Measurements from ENCODE around the gene C16orf46. TPM values are rescaled to one million over a fixed set of nuclear protein-coding genes. Genes with fewer than 3 reads are reported as not detected.

The C16orf46 gene
- total RNA-seq, 6 experiments from 2014 or later: 0.23 to 1.2 (median 0.35) TPM

DNA sequence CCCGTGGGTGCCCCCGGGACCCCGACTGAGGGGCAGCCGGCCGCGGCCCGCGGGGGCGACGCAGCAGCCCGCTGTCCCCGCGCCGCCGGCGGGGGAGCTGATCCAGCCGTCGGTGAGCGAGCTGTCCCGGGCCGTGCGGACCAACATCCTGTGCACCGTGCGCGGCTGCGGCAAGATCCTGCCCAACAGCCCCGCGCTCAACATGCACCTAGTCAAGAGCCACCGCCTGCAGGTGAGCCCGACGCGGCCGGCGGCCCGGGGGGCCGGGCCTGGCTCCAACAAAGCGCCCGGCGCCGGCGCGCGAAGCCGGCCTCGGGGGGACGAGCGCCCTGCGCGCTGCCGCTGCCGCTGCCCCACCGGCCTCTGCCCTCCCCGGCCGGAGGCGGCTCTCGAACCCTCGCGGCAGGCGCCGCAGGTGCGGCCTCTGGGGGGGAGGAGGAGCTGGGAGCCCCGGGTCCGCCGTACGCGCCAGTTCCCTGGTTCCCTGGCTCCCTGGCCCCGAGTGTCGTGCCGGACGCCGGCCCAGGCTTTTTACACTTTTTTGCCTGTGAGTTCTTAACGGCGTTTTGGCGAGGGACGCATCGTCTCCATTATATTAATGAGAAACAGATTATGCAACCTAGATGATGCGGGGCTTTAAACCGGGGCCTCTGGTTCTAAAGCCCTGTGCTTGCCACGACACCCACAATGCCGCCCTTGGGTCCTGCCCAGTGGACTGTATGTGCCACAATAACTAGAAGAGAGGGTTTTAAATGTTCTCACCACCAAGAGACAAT lies 40.9 kb downstream of the C16orf46 start:
- TF ChIP-seq, protein P1, sequence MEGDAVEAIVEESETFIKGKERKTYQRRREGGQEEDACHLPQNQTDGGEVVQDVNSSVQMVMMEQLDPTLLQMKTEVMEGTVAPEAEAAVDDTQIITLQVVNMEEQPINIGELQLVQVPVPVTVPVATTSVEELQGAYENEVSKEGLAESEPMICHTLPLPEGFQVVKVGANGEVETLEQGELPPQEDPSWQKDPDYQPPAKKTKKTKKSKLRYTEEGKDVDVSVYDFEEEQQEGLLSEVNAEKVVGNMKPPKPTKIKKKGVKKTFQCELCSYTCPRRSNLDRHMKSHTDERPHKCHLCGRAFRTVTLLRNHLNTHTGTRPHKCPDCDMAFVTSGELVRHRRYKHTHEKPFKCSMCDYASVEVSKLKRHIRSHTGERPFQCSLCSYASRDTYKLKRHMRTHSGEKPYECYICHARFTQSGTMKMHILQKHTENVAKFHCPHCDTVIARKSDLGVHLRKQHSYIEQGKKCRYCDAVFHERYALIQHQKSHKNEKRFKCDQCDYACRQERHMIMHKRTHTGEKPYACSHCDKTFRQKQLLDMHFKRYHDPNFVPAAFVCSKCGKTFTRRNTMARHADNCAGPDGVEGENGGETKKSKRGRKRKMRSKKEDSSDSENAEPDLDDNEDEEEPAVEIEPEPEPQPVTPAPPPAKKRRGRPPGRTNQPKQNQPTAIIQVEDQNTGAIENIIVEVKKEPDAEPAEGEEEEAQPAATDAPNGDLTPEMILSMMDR (IDR thresholded peaks at IDR 0.05): no peak
- H3K36me3 Mint-ChIP-seq (ENCODE audit: low read depth): peaks cover 12% of the 10 kb centered on the region; the same call in 1 of the 2 replicates
- peak overlapping the region; percentile 94 for H3K4me3 Mint-ChIP-seq
- H3K4me1 Mint-ChIP-seq (ENCODE audit: low read depth): peaks cover 17% of the 10 kb centered on the region
- H3K9me3 Mint-ChIP-seq: no peaks in the 10 kb centered on the region
- peaks cover 2% of the 10 kb centered on the region for H3K27me3 Mint-ChIP-seq (ENCODE audit: insufficient read depth)
- peak overlapping the region; percentile 73 for H3K27ac Mint-ChIP-seq
- peak; percentile 2 for DNase-seq

DNA sequence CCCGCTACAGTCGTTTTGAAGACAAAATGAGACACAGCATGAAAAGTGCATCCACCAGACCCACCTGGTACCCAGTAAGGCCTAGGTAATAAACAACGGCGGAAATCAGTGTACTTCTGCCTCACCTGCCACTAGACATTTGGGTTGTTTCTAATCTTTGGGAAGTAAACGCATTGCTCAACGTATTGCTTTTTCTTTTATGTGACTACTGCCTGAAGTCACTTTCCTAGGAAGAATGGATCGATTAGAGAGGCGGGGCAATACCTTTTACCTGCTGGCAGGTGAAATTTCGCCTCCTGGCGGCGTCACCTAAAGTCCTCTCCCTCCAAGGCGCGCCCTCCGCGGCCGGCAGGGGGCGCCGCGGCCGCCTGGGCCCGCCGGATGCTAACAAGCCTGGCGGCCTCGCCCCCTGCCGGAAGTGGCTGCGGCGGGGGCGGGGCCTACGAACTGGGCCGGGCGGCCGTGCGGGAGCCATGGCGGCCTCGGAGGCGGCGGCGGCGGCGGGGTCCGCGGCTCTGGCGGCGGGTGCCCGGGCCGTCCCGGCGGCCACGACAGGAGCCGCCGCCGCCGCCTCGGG lies 41.6 kb downstream of the C16orf46 start, which contains the start of gene ATMIN:
TSS of gene ATMIN (plus strand) at position 445 of the 577 bp plus-strand sequence. CDS start at position 474, 29 bp downstream.
- H3K36me3 Mint-ChIP-seq (ENCODE audit: low read depth): peaks cover 6% of the 10 kb centered on the region; the same call in 1 of the 2 replicates
- peaks cover 1% of the 10 kb centered on the region for H3K27me3 Mint-ChIP-seq (ENCODE audit: insufficient read depth)
- DNase-seq: peak; percentile 60
- H3K27ac Mint-ChIP-seq: peak within 1 kb of the TSS; percentile 73
- peaks cover 17% of the 10 kb centered on the region for H3K4me1 Mint-ChIP-seq (ENCODE audit: low read depth)
- H3K4me3 Mint-ChIP-seq: peak within 1 kb of the TSS; percentile 94
- TF ChIP-seq, protein P1 (IDR thresholded peaks at IDR 0.05): peak; percentile 95
- H3K9me3 Mint-ChIP-seq: no peaks in the 10 kb centered on the region

DNA sequence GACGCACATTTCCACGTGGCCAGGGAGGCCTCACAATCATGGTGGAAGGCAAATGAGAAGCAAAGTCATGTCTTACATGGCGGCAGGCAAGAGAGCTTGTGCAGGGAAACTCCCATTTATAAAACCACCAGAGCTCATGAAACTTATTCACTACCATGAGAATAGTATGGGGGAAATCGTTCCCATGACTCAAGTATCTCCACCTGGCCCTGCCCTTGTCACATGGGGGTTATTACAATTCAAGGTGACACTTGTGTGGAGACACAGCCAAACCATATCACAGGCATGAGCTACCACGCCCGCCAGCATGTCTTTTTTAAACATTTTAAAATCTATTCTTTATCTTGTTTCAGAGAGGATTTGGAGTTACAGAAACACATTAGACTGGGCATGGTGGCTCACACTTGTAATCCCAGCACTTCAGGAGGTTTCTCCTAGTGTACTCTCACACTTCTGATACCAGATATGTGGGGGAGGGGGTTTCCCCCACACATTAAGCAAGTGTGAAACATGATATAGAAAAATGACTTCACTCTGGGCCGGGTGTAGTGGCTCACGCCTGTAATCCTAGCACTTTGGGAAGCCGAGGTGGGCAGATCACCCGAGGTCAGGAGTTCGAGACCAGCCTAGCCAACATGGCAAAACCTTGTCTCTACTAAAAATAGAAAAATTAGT lies 47.0 kb downstream of the C16orf46 start:
- TF ChIP-seq, protein P1 (IDR thresholded peaks at IDR 0.05): no peak
- no peak for DNase-seq
- H3K27ac Mint-ChIP-seq: no peak overlapping the region
- H3K9me3 Mint-ChIP-seq: no peaks in the 10 kb centered on the region
- peaks cover 23% of the 10 kb centered on the region; the same call in 1 of the 2 replicates for H3K36me3 Mint-ChIP-seq (ENCODE audit: low read depth)
- H3K27me3 Mint-ChIP-seq (ENCODE audit: insufficient read depth): no peaks in the 10 kb centered on the region; the same call in 1 of the 2 replicates
- H3K4me1 Mint-ChIP-seq (ENCODE audit: low read depth): no peaks in the 10 kb centered on the region
- no peak overlapping the region for H3K4me3 Mint-ChIP-seq

DNA sequence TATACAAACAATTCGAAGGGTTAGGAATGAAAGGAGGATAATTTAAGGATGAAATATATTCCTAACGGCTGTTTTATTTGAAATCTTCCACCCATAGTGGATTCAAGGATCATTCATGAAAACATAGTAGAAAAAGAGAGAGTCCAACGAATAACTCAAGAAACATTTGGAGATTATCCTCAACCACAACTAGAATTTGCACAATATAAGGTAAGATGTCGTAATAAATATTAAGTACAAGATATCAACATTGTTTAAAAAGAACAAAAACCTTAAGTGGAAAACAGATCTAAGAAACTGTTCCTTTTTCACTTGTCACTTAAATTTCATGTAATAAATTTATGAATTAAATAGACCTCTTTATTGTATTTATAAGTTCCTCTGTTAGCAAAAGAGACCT lies 50.6 kb downstream of the C16orf46 start:
- Mint-ChIP-seq H3K4me3 (no peak overlapping the region), H3K27me3 (ENCODE audit: insufficient read depth) (no peaks in the 10 kb centered on the region), H3K4me1 (ENCODE audit: low read depth) (no peaks in the 10 kb centered on the region), H3K27ac (no peak overlapping the region), H3K36me3 (ENCODE audit: low read depth) (peaks cover 24% of the 10 kb centered on the region; the same call in 1 of the 2 replicates), H3K9me3 (no peaks in the 10 kb centered on the region)
- no peak for DNase-seq
- TF ChIP-seq, protein P1 (IDR thresholded peaks at IDR 0.05): no peak

DNA sequence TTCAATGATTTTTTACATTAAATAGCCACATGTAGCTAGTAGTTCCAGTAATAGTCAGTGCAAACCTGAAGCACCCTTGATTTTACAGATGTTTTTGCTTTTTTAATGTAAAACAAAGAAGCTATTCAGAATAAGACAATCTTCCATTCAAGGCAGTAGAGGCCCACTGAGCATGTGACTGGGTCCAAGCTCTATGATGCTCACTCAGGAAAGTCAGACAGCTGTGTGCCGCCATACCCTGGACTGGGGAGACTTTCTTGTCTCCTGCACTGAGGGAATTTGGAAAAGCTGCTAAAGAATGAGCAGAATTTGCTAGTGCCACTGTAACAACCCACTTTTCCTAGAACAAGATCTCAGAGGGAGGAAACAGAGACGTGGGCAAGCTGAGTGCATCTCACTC lies 58.5 kb downstream of the C16orf46 start:
- Mint-ChIP-seq H3K4me3 (no peak overlapping the region), H3K27me3 (ENCODE audit: insufficient read depth) (peaks cover 1% of the 10 kb centered on the region; the same call in 1 of the 2 replicates), H3K4me1 (ENCODE audit: low read depth) (no peaks in the 10 kb centered on the region), H3K27ac (no peak overlapping the region), H3K9me3 (no peaks in the 10 kb centered on the region), H3K36me3 (ENCODE audit: low read depth) (peaks cover 17% of the 10 kb centered on the region)
- TF ChIP-seq, protein P1 (IDR thresholded peaks at IDR 0.05): no peak
- DNase-seq: no peak

Measured in HFFc6 (cell line).